Parathyroid adenoma (tissue), 2 donors: ENCODE results near the gene PCDHGA5.
"Not testable (repeated sequence)": the region's sequence is repeated elsewhere in the genome, so short reads cannot be mapped to it uniquely, and the experiment has no call there.

ENCODE experiments used
- H2AFZ ChIP-seq: fragments of 300-600 bp; sonication (generic); one replicate; pipeline ENCODE4 v1.7.0; 2017; ENCODE audit warnings: antibody characterized with exemption, mild to moderate bottlenecking
- H3K27ac ChIP-seq: fragments of 300-600 bp; sonication (generic); one replicate; pipeline ENCODE4 v1.7.0; 2017
- H3K27me3 ChIP-seq: fragments of 300-600 bp; sonication (generic); one replicate; pipeline ENCODE4 v1.7.0; 2017; ENCODE audit warnings: low read length; ENCODE audit not compliant: control insufficient read depth, insufficient read depth
- H3K36me3 ChIP-seq: fragments of 300-600 bp; sonication (generic); one replicate; pipeline ENCODE4 v1.7.0; 2017; ENCODE audit warnings: low read length; ENCODE audit not compliant: control insufficient read depth, insufficient read depth
- H3K4me1 ChIP-seq: fragments of 300-600 bp; sonication (generic); one replicate; pipeline ENCODE4 v1.7.0; 2017; ENCODE audit warnings: control low read depth
- H3K4me2 ChIP-seq: fragments of 300-600 bp; sonication (generic); one replicate; pipeline ENCODE4 v1.7.0; 2017; ENCODE audit warnings: low read length
- H3K4me3 ChIP-seq: fragments of 300-600 bp; sonication (generic); one replicate; pipeline ENCODE4 v1.7.0; 2017; ENCODE audit warnings: low read depth, low read length
- H3K79me2 ChIP-seq: fragments of 300-600 bp; sonication (generic); one replicate; pipeline ENCODE4 v1.7.0; 2017; ENCODE audit warnings: control low read depth
- H3K9ac ChIP-seq: fragments of 300-600 bp; sonication (generic); one replicate; pipeline ENCODE4 v1.7.0; 2017; ENCODE audit warnings: mild to moderate bottlenecking
- H3K9me3 ChIP-seq: fragments of 300-600 bp; sonication (generic); one replicate; pipeline ENCODE4 v1.7.0; 2017; ENCODE audit warnings: low read length; ENCODE audit not compliant: control insufficient read depth
- CTCF ChIP-seq: fragments of 300-600 bp; sonication (generic); IDR thresholded peaks from one replicate; pipeline ENCODE4 v1.7.0; 2017; ENCODE audit warnings: antibody characterized with exemption, mild to moderate bottlenecking
- donor health status: primary hyperparathyroidism.

The PCDHGA5 gene

DNA sequence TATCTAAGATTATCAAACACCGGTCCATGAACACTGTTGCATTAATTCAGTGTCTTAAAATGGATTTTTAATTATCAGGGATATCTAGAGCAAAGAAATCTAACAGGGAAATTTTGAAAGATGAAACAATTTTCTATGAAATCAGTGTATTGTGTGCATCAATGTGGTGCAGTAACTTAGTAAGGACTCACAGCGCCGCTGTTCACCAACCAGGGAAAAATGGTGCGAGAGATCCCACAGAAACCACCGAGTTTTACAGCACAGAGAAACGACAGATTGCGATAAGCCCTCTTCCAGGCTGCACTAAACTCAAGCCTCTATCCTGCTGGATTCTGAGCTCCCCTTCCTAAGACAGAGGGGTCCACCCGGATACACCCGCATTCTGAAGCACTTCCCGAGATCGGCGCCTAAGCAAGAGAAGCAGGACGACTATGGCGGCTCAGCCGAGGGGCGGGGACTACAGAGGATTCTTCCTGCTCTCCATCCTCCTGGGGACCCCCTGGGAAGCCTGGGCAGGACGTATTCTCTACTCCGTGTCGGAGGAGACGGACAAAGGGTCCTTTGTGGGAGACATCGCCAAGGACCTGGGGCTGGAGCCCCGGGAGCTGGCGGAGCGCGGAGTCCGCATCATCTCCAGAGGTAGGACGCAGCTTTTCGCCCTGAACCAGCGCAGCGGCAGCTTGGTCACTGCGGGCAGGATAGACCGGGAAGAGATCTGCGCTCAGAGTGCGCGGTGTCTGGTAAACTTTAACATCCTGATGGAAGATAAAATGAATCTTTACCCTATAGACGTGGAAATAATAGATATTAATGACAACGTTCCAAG is 18.7 kb downstream of the PCDHGA5 start, which contains the start of gene PCDHGA7:
TSS of gene PCDHGA7 (plus strand) at position 274 of the 826 bp plus-strand sequence. CDS start at position 432, 158 bp downstream.
- H3K4me3 ChIP-seq, result peak within 1 kb of the TSS; percentile 38
- no peak for TF ChIP-seq CTCF
- peak within 1 kb of the TSS; percentile 40 for H2AFZ ChIP-seq
- H3K4me2 ChIP-seq, result peak within 1 kb of the TSS; percentile 12
- no peaks in the 10 kb centered on the region for H3K4me1 ChIP-seq
- H3K9me3 ChIP-seq, result peaks cover 2% of the 10 kb centered on the region
- no peak within 1 kb of the TSS for H3K9ac ChIP-seq
- no peak within 1 kb of the TSS for H3K27ac ChIP-seq
- H3K36me3 ChIP-seq, result no peaks in the 10 kb centered on the region
- no peaks in the 10 kb centered on the region for H3K79me2 ChIP-seq
- H3K27me3 ChIP-seq, result no peaks in the 10 kb centered on the region

DNA sequence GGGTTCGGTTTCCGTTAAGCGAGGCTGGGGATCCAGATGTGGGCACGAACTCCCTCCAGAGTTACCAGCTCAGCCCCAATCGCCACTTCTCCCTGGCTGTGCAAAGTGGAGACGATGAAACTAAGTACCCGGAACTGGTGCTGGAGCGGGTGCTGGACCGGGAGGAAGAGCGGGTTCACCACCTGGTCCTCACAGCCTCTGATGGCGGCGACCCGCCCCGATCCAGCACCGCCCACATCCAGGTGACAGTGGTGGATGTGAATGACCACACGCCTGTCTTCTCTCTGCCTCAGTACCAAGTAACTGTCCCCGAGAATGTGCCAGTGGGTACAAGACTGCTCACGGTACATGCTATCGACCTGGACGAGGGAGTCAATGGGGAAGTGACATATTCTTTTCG is 19.4 kb downstream of the PCDHGA5 start:
- Histone ChIP-seq H3K4me2 (no peak overlapping the region), H3K27me3 (no peaks in the 10 kb centered on the region), H3K79me2 (no peaks in the 10 kb centered on the region), H3K4me1 (no peaks in the 10 kb centered on the region), H3K36me3 (no peaks in the 10 kb centered on the region), H3K27ac (no peak overlapping the region), H3K4me3 (no peak overlapping the region), H3K9ac (no peak overlapping the region), H2AFZ (no peak overlapping the region), H3K9me3 (peaks cover 2% of the 10 kb centered on the region)
- no peak for TF ChIP-seq CTCF

DNA sequence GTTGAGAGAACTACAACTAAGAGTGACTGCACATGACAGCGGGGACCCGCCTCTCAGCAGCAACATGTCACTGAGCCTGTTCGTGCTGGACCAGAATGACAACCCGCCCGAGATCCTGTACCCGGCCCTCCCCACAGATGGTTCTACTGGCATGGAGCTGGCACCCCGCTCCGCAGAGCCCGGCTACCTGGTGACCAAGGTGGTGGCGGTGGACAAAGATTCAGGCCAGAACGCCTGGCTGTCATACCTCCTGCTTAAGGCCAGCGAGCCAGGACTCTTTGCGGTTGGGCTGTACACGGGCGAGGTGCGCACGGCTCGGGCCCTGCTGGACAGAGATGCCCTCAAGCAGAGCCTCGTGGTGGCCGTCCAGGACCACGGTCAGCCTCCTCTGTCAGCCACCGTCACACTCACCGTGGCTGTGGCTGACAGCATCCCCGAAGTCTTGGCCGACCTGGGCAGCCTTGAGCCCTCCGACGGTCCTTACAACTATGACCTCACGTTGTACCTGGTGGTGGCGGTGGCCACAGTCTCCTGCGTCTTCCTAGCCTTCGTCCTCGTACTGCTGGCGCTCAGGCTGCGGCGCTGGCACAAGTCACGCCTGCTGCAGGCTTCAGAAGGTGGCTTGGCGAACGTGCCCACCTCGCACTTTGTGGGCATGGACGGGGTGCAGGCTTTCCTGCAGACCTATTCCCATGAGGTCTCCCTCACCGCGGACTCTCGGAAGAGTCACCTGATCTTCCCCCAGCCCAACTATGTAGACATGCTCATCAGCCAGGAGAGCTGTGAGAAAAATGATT is 20.7 kb downstream of the PCDHGA5 start:
- no peak for TF ChIP-seq CTCF
- no peaks in the 10 kb centered on the region for H3K27me3 ChIP-seq
- no peak overlapping the region for H3K9ac ChIP-seq
- no peak overlapping the region for H3K4me3 ChIP-seq
- H3K9me3 ChIP-seq, result no peaks in the 10 kb centered on the region
- no peak overlapping the region for H3K27ac ChIP-seq
- no peaks in the 10 kb centered on the region for H3K36me3 ChIP-seq
- H3K4me2 ChIP-seq, result no peak overlapping the region
- H3K4me1 ChIP-seq, result no peaks in the 10 kb centered on the region
- no peaks in the 10 kb centered on the region for H3K79me2 ChIP-seq
- no peak overlapping the region for H2AFZ ChIP-seq

DNA sequence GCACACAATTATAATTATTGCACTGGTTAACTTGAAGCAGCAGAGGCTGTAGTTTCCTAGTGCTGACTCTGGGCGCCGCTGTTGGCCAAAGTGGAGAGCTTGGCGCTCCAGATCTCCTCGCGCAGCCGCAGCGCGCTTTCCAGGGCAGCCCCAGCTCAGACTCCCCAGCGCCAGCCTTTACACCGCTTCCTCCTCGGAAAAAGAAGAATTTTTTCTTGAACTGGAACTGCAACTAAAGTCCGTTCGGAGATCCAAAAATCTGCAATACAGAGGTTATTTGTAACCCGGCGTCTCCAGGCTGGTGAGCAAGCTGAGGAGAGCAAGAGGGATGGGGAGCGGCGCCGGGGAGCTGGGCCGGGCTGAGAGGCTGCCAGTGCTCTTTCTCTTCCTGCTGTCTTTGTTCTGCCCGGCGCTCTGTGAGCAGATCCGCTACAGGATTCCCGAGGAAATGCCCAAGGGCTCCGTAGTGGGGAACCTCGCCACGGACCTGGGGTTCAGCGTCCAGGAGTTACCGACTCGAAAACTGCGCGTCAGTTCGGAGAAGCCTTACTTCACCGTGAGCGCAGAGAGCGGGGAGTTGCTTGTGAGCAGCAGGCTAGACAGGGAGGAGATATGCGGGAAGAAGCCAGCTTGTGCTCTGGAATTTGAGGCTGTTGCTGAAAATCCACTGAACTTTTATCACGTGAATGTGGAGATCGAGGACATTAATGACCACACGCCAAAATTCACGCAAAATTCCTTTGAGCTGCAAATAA is 23.8 kb downstream of the PCDHGA5 start, which contains the start of gene PCDHGB4:
TSS of gene PCDHGB4 (plus strand) at position 142 of the 755 bp plus-strand sequence. CDS start at position 329, 187 bp downstream.
- H3K4me2 ChIP-seq, H3K79me2 ChIP-seq, H3K4me1 ChIP-seq, H3K27ac ChIP-seq, H3K36me3 ChIP-seq, H3K9ac ChIP-seq, H3K27me3 ChIP-seq, H2AFZ ChIP-seq, H3K9me3 ChIP-seq, H3K4me3 ChIP-seq: not testable (repeated sequence)
- TF ChIP-seq CTCF, result peak; percentile 43
